GM18508 (cell line): ENCODE data around the gene PRKCB.
"Not testable (repeated sequence)": the region's sequence is repeated elsewhere in the genome, so short reads cannot be mapped to it uniquely, and the experiment has no call there.

ENCODE experiments used
- ATAC-seq: cut with Tn5 transposase; IDR thresholded peaks from one replicate; pipeline ENCODE4 v1.9.1; 2021; ENCODE audit warnings: moderate number of reproducible peaks; ENCODE audit not compliant: insufficient read depth, unreplicated experiment

Gene PRKCB

DNA sequence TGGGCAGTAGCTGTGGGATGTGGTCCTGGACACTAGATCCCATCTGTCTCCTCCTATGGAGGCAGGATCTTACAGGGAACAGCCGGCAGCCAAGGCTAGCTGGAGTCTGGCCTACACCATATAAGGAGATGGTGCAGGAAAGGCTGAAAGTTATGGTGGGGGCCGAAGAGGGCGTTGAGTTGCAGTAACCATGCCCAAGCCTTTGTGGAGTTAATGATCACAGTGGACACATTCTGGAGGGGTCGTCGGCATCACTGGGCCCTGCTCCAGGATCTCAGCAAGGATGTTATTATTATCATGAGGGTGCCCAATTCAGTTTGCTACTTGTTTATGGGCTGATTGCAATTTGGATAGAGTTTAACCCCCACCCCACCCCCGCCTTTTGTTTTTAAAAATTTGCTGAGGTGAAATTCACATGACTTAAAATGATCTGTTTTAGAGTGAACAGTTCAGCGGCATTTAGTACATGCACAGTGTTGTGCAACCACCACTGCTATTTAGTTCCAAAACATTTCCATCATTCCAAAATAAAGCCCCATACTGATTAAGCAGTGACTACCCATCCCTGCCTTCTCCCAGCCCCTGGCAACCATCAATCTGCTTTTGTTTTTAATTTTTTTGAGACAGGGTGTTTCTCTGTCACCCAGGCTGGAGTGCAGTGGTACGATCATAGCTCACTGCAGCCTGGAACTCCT lies 236.0 kb downstream of the PRKCB start:
- ATAC-seq, result no peak

GRCh38 chr16:24073321-24073720 lies 237.5 kb downstream of the PRKCB start:
- no peak for ATAC-seq

DNA sequence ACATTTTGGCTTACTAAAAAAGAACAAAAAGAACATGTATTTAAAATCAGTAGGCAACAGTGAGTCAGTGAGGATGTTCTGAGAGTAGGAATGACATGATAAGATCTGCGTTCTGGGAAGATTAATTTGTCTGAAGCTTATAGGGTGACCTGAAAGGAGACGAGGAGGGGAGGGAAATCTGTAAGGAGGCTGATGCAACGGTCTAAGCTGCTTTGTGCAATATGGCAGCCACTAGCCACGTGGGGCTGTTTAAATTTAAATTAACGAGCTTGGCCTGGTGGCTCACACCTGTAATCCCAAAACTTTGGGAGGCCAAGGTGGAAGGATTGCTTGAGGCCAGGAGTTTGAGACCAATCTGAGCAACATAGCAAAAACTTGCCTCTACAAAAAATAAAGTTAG lies 238.8 kb downstream of the PRKCB start:
- no peak for ATAC-seq

GRCh38 chr16:24075302-24075701 lies 239.5 kb downstream of the PRKCB start:
- ATAC-seq, result no peak

- no peak for ATAC-seq
Measured at GRCh38 chr16:24075931-24076716, 240.3 kb downstream of the PRKCB start.

GRCh38 chr16:24077292-24077691 lies 241.5 kb downstream of the PRKCB start:
- no peak for ATAC-seq

DNA sequence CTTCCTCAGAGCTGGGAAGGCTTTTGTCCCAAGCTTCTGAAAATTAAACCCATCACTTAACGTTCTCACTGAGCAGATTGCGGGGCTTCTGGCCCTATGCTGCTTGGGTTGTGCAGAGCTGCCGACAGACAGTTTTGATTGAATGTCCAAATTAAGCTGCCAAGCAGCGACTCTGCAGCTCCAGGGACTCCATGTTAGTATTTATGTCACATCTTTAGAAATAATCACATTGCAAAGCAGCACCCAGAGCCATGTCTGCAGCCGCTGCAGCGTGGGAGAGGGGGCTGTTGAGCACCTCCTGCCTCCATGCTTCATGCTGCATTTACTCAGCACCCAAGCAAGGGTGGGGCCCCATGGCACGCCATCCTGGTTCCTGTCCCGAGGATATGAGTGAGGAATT lies 242.2 kb downstream of the PRKCB start:
- no peak for ATAC-seq

DNA sequence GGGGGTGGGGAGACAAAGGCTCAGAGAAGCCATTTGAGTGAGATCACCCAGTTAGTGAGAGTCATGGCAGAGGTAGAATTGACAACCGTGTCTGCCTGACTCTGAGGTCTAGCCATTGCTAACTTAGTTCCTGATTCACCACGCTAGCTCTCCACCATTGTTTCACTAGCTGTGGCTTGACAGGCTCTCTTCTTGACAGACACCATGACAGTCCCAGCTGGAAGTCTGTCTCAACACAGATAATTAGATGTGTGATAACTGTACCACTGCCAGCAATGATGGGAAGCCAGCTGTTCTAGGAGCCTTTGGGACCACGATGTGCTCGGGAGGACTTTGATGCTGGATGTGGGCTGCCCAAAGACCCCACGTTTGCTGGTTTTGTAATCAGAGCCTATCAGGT lies 249.9 kb downstream of the PRKCB start:
- ATAC-seq, result no peak

DNA sequence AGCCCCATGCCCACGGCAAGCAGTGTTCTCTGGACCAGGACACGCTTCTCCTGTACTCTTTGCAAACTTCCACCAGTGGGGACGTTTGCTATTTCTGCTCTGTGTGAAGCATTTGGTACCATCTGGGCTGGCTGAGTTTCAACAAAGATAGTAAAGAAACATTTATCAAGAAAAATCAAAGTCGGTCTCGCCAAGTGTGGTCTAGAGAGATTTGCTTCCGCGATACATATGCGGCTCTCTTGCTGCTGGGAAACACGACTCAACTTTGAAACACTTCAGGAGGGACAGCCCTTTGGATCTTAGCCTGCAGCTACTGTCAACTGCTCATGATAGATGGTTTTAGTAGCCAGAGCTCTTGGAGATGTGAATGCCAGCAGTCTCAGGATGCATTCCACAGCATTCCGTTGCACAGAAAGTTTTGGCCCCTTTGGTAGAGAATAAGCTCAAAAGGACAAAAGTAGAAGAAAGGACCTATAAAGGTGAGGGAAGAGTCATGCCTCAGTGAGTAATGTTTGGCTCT lies 252.2 kb downstream of the PRKCB start:
- ATAC-seq, result no peak

GRCh38 chr16:24088767-24089166 lies 253.0 kb downstream of the PRKCB start:
- ATAC-seq, result no peak

- ATAC-seq, result no peak
Measured at GRCh38 chr16:24091125-24091524, 255.3 kb downstream of the PRKCB start.

- ATAC-seq, result no peak
Measured at GRCh38 chr16:24093049-24093448, 257.3 kb downstream of the PRKCB start.

- no peak for ATAC-seq
Measured at GRCh38 chr16:24094660-24095059, 258.9 kb downstream of the PRKCB start.

GRCh38 chr16:24098896-24099295 lies 263.1 kb downstream of the PRKCB start:
- ATAC-seq, result no peak

DNA sequence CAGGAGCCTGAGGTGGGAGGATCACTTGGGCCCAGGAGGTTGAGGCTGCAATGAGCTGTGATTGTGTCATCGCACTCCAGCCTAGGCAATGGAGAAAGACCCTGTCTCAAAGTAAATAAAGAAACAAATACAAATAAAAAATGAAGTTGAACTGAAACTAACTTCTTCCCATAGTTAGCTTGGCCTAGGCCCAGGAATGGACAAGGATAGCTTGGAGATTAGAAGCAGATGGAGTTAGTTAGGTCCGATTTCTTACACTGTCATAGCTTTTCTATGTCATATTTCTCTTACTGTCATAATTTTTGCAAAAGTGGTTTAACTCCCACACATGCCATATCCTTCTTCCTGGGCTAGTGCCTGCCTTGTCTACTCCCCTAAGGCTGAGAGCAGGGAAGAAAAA lies 265.6 kb downstream of the PRKCB start:
- ATAC-seq, result no peak

- no peak for ATAC-seq
Measured at GRCh38 chr16:24102209-24102660, 266.5 kb downstream of the PRKCB start.

DNA sequence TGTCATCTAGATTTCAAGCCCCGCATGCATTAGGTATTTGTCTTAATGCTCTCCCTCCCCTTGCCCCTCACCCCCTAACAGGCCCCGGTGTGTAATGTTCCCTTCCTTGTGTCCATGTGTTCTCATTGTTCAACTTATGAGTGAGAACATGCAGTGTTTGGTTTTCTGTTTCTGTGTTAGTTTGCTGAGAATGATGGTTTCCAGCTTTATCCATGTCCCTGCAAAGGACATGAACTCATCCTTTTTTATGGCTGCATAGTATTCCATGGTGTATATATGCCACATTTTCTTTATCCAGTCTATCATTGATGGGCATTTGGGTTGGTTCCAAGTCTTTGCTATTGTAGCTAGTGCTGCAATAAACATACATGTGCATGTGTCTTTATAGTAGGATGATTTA lies 269.7 kb downstream of the PRKCB start:
- ATAC-seq, result not testable (repeated sequence)

GRCh38 chr16:24108090-24108489 lies 272.3 kb downstream of the PRKCB start:
- not testable (repeated sequence) for ATAC-seq

GRCh38 chr16:24111724-24112302 lies 276.0 kb downstream of the PRKCB start:
- no peak for ATAC-seq

DNA sequence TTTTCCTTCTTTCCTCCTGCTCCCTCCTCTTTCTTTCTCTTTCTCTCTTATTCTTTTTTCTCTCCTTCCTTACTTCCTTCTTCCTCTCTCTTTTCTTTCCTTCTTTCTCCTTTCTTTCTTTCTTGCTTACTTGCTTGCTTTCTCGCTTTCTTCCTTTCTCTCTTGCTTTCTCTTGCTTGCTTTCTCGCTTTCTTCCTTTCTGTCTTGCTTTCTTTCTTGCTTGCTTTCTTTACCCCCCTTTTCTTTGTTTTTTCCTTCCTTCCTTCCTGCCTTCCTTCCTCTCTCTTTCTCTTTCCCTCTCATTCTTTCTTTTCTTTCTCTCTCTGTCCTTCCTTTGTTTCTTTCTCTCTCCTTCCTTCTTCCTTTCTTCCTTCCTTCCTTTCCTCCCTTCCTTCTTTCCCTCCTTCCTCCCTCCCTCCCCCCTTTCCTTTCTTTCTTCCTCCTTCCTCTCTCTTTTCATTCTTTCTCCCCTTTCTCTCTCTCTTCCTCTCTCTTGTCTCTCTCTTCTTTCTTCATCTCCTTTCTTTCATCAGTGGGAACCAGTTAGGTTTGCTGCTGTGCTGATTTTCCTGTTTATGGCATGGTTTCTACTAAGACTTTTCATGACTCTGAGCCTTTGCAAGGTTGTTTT lies 277.4 kb downstream of the PRKCB start:
- no peak for ATAC-seq

- ATAC-seq, result no peak
Measured at GRCh38 chr16:24114876-24115275, 279.1 kb downstream of the PRKCB start.
